Right ventricle myocardium superior (tissue), 1 donor: ENCODE results near the gene SNPH. TPM values are rescaled to one million over a fixed set of nuclear protein-coding genes. Genes with fewer than 3 reads are reported as not detected.
A peak's percentile ranks its signal among the peaks of the same experiment; 100 is the strongest.
"Not testable (repeated sequence)": the region's sequence is repeated elsewhere in the genome, so short reads cannot be mapped to it uniquely, and the experiment has no call there.

Experiments used
- ATAC-seq: fragments of 200-7000 bp; cut with Tn5 transposase; one replicate; pipeline ENCODE4 v1.9.1; 2020; ENCODE audit warnings: mild to moderate bottlenecking; ENCODE audit not compliant: poor library complexity
- DNase-seq: peaks from one replicate; pipeline ENCODE4 v3.0.0-alpha.2; 2020
- intact Hi-C: fragments of 100-400 bp; cut with DNase I; formaldehyde crosslinking; loops from one replicate; pipeline ENCODE4 v1.11.2; 2022
- total RNA-seq: library from RNA; stranded (reverse); fragmentation: NEBNext Ultra II Directional; extraction: Animal tissue kit (Norgen Biotek cat#: 25700); gene quantifications from one replicate; pipeline ENCODE4 v1.2.1, GENCODE V29; 2021
- donor health status: DM: no; HTN: yes; CAD: no; lungs with severe emphysema.

SNPH gene
- total RNA-seq, 1 donor from 2014 or later, result 8.9 TPM

DNA sequence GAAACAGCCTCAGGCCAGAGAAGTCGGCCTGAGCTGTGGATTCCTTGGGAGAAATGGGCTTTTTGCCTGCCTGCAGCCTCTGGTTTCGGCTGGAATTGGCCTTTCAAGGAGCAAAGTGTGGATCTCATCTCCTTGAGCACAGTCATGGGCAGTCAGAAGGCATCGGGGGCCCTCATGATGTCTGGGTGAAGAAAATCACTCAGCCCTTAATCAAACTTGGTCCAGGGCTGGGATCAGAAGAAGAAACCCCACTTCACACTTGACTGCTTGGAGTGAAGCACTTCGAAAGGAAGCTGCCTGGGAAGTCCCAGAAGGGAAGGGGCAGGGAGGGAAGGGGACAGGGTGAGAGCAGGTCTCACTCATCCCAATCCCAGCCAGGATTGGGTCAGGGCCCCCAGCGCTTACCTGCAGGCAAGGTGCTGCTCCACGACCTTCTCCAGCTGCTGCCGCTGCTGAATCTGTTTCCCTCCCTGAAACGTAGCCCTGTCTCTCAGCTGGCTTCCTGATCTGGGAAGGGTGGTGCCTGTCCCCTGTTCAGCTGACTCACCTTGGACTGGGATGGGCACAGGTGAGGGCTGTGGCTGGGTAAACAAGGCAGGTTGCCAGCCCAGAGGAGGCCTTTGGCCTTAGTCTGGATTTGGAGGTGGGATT lies 62.7 kb downstream of the SNPH start, which contains the start of gene SDCBP2:
Gene SDCBP2, minus strand, starts transcription at position 460 of the 651 bp plus-strand sequence. CDS start 8,723 bp downstream, outside the sequence.
- DNase-seq (no peak), ATAC-seq (no peak)
- intact Hi-C loops, result loop anchor here (5.0 kb wide), 1 partner anchor 43 kb away; no protein-coding TSS in a partner anchor

DNA sequence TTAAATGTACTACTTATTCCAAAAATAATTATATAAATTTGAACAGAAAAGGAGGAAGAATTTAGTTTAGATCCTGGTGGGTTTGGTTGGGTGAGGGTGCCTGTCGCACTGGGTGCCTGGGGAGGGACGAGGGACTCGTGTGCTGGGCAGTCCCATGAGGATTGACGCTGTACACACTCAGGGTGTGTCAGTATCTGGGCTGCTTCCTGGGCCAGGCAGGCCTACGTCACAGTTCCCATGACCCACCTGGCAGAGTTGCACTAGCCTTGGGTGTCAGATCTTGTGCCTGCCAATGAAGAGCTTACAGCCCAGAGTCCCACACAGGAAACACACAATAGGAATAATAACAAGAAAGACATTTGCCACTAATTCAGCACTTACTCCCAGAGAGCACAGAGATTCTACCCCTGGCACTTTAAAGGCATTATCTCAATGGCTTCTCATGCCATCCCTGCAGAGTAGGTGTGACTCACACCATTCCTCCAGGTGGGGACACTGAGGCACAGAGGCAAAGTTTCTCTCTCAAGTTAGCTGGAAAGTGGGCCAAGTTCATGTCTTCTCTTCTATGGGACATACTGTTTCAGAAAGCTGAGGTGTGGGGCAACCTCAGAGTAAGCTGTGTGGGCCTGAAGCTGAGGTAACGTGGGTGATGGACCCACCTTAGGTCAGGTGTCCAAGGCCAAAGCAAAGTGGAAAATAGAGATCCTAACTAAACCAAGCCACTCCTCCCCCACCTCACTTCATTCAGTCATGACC lies 64.2 kb downstream of the SNPH start:
- ATAC-seq (peak; percentile 70), DNase-seq (peak; percentile 78)
- intact Hi-C loops, result no loop called here

DNA sequence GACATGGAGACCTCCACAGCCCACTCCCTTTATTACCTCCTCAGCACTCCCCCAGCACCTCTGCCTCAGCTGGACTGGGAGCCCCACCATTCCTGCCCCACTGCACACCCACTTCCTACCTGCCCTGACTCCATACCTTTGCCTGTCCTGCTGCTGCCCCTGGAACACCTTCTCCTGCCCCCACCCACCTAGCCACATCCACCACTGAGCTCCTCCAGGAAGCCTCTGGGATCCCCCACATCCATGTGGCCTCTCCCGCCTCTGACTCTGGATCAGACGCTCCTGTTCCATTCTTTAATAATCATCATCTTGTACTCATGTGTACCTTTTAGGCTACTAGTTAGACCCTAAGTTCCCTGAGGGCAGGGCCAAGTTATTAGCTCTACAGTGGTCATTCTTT lies 65.0 kb downstream of the SNPH start:
- no peak for ATAC-seq
- DNase-seq, result no peak
- intact Hi-C loops, result no loop called here

DNA sequence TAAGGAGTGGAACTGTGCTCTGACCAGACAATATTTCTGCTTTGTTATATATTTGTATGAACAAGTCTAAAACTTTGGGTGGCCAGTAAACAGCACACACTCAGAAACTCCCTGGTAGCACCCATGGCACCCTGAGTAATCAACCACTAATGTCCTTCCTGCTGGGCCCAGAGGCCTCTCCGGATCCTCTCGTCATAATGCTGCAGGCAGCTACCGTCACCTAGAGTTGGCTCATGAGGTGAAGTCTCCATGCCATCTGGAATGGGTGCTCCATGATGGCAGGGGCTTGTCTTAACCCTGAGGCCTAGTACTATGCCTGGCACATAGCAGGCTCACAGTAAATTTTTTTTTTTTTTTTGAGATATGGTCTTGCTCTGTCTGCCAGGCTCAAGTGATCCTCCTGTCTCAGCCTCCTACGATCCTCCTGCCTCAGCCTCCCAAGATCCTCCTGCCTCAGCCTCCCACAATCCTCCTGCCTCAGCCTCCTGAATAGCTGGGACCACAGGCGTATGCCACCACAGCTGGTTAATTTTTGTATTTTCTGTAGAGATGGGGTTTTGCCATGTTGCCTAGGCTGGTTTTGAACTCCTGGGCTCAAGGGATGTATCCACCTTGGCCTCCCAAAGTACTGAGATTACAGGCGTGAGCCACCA lies 65.8 kb downstream of the SNPH start:
- intact Hi-C loops, result no loop called here
- no peak for ATAC-seq
- no peak for DNase-seq

DNA sequence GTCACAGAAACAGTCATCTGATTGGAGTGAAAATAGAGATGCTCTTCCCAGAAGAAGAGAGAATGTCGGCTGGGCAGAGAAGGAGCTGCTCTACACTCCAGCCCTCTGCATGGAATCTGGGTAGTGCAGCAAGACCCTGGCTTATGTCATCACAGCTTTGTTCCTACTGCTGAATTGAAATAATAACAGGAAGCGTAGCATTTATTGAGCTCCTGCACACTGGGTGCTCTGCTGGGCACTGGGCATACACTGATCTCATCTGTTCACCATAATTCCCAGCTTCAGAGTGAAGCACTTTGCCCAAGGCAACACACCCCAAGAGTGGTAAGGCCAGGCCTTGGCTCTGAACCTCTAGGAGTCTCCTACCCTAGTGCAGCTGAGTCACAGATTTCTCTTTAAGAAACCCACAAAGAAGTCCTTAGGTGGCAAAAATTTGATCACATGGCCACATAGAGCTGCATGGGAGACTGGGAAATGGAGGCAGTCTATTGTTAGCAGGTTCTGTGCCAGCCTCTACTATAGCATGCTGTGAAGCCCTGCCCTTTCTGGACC lies 66.7 kb downstream of the SNPH start:
- intact Hi-C loops, result no loop called here

DNA sequence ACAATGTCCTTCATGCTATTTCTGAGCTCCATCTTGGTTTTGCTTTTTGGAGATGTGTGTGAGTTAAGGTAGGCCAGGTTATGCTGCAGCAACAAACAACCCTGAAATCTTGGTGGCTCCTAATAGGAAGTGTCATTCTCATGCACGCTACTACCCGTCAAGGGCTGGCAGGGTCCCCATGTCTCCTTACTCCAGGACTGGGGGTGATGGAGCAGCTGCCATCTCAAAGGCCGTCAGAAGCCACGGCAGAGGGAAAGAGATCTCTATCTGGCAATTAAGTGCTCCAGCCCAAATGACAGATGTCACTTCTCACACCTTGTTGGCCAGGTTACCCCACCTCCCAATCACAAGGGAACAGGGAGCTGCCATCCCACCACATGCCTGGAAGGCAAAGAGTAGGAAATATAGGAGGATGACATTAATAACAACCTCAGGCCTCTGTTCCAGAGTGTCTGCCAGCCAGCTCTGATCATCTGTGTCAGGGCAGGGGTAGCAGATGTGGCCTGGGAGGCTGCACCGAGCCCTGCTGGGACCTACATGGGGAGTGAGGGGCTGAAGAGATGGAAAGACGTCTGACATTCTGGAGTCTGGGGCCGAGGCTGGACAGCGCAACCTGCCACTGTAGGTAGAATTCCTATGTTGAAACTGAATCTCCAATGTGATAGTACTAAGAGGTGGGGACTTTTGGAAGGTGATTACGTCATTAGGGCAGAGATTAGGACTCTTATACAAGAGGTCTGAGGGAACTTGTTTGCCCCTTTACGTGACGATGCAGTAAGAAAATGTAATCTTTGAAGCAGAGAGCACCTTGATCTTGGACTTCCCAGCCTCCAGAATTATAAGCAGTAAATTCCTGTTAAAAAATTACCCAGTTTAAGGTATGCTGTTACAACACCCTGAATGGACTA lies 67.6 kb downstream of the SNPH start:
- DNase-seq (no peak), ATAC-seq (no peak)
- intact Hi-C loops, result no loop called here

More for the DNA sequence above, 66.7 kb downstream of the SNPH start:
- DNase-seq, result no peak
- no peak for ATAC-seq

DNA sequence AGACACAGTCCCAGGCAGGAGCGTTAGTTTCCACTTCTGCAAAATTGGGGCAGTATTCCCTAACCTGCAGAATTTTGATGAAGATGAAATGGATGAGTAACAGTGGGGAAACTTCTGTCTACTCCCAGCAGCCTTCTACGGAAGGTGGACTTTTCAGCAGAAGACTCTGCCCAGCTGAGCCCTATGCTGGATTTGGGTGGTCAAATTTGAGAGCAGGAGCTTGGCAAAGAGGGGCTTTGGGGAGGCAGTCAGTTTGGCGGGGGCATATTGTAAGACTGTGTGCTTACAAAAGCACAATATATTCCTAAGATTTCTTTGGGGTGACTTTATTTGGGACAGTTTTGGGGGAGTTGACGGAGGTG lies 68.3 kb downstream of the SNPH start:
- ATAC-seq (no peak), DNase-seq (no peak)
- intact Hi-C loops, result no loop called here

DNA sequence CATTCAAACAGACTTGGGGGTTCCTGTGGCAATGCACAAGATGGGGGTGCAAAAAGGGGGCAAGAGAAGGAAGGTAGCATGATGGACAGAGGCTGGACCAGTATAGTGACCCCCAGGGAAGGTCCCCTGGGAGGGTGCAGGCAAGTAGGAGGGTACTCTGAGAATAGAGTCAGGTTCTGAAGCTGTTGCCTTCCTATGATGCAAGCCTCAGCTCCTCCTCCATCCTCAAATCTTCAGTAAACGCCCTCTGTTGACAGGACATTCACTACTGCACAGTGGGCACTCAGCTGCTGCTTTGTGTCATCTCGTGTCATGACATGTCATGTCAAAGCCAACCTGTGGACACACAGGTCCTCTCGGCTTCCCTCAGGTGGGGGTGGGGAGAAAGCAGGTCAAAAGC lies 68.7 kb downstream of the SNPH start:
- no peak for DNase-seq
- ATAC-seq, result no peak
- intact Hi-C loops, result no loop called here

DNA sequence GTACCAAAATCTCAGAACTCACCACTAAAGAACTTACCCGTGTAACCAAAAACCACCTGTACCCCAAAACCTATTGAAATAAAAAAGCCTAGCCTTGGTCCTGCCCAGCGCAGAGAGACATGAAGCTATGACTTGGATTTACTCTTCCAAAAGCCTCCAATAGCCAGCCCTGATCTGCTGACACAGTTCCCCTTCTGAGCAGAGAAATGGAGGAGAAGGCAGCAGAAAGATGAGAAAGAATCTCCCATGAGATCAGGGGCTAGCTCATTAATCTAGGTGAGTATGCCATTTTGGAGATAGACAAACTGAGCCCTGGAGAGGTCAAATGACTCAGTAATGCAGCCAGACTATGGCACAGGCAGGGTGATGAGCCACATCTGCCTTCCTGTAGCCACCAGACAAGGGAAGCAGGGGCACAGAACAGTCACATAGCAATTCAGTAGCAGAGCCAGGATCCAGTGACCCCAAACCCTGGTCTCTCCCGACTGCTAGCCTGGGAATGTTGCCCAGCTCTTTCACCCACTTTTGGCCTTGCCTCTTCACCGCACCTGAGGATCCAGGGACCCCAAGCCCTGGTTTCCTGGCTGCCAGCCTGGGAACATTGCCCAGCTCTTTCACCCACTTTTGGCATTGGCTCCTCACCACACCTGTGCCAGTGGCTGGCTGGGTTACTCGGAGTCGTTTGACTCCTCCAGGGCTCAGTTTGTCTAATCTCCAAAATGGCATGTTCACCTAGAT lies 70.0 kb downstream of the SNPH start:
- DNase-seq, result no peak
- no peak for ATAC-seq
- intact Hi-C loops, result no loop called here

DNA sequence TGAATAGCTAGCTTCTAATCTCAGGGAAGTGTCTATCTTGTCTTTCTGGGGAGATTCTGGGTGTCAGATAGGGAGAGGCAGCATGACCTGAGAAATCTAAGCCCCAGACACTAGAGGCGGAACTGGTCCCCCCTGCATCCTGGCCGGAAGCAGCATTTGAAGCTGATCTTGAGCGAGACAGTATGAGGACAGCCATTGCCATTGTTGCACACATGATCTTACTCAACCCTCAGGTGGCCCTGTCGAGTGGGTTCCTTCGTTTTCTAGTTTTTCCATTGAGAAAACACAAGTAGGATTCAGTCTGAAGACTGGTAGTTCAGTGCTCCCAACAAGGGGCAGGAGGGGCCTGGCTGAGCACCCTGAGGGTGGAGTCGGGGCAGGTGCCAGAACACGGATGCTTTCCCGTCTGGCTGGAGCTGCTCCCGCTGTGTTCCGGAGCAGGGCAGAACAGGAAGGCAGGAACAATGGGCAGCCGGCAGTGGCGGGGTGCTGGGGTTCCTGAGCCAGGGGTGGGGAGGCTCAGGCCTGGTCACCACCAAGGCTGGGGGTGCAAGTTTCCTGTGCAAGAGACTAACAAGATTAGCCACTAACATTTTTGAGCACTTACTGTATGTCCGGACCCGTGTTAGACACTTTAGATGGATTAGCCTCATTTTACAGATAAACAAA lies 70.7 kb downstream of the SNPH start:
- DNase-seq (peak; percentile 88), ATAC-seq (peak; percentile 89)
- intact Hi-C loops, result no loop called here

DNA sequence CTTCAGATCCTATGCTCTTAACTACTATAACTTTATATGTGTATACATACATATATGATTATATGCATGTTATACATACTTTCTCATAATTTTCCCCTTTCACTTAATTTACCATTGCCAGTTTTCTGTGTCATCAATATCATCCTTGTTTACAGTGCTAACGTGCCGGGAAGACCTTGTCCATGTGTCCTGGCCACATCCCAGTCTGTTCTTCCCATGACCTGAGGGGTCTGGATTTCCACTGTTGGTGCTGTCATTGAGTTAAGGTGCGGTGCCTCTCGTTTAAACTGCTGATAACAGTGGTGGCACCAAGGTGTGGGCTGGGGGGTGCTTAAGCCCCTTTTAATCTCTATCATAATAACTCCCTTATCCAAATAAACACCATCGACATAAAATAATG lies 71.3 kb downstream of the SNPH start:
- ATAC-seq (no peak), DNase-seq (no peak)
- intact Hi-C loops, result no loop called here

DNA sequence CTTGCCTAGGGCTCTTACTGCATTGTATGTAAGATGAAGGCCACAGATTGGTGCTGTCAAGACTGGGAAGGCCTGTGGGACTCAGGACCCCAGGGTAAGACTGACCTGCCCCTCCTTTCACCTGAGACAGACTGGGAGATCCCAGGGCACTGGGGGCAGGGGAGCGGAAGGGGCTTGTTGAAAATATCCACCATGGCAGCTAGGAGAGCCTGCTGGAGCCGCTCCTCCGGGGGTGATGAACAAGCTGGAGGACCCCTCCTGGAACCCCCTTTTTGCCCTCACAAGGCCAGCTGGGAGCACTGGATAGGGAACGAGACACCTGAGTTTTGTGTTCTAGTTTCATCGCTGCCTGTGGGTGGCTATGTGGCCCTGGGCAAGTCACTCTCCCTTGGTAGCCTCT lies 72.0 kb downstream of the SNPH start:
- intact Hi-C loops, result no loop called here
- no peak for ATAC-seq
- DNase-seq, result no peak

DNA sequence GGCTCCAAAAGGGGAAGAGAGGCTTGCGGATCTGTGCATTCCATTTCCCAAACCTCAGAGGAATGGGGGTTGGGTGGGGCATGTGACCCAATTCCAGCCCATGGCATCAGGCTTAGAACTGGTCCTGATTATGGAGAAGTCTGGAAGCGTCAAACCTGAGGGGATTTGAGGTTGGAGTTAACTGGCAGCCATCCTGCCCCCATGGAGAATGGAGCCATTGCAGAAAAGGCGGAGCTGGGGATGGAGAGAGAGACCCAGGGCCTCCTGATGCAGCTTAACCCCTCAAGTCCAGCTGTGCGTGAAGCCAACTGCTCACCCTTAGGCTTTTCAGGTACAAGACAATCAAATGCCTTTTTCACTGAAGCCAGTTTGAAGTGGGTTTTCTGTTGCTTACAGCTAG lies 72.7 kb downstream of the SNPH start:
- intact Hi-C loops, result no loop called here
- no peak for ATAC-seq
- no peak for DNase-seq

DNA sequence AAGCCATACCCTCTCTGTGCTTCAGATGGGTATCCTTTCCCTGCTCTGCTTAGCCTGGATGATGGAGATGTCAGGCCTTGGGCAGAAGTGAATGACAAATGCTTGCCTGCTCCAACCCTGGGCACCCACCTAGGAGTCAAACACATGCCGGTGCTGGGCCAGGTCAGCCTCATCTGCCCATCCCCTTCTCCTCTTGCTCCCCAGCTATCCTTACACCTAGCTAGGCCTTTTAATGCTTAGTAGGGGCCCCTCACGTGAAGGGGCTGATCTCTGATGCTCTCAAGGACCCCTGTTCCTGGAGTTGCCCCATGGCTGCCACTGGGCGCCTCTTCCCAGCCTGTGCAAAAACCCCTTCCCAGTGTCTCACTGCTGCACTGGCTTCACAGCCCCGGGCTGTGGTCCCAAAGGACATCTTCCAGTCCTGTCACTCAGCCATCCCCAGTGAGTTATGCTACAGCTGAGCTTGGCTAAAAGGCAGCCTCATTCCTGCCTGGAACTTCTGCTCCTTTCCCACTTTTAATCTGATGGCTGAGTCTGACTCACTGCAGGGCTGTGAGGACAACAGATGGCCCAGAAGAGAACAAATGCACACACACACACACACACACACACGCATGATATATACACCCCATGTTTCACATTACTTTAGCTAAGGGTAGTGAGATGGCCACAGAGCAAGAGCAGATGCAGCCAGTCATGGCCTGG lies 75.6 kb downstream of the SNPH start:
- DNase-seq, result no peak
- ATAC-seq, result no peak
- intact Hi-C loops, result no loop called here

DNA sequence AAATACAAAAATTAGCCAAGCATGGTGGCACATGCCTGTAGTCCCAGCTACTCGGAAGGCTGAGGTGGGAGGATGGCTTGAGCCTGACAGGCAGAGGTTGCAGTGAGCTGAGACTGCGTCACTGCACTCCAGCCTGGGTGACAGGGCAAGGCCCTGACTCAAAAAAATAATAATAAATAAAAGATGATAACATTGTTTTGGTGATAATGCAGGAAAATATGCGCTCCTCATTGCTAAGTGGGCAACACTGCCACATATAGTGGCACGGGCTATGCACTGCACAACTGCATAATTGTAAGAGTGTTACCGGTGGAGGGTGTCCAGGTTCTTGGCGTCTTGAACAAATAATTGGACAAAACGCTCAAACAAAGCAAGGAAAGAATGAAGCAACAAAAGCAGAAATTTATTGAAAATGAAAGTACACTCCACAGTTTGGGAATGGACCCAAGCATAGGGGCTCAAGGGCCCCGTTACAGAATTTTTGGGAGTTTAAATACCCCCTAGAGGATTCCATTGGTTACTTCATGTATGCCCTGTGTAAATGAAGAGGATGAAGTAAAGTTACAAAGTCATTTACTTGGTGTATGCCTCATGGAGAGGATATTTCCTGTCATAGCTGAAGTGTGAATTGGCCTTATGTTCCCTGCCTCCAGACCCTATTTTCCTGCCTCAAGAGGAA lies 77.5 kb downstream of the SNPH start:
- intact Hi-C loops, ATAC-seq, DNase-seq: not testable (repeated sequence)

DNA sequence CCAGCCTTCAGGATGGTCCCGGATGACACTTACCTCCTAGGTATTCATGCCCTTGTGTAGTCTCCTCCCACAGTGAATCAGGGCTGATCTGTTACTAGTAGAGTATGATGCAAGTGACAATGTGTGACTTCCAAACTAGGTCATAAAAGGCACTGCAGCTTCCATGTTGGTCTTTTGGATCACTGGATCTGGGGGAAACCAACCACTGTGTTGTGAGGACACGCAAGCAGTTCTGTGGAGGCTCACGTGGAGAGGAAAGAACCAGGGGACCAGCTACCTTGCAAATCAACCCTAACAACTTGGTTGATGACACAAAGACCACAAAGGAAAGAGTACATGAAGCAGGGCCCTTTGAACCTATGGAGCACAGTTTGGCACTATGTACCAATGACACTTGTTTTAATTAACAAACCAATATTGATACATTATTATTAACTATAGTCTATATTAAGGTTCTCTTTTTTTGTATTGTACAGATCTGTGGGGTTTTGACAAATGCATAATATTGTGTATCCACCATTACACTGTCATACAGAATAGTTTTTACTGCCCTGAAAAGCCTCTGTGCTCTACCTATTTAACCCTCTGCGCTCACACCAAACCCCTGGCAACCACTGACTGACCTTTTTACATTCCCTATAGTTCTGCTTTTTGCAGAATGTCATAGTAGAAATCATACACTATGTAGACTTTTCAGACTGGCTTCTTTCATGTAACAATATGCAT lies 79.1 kb downstream of the SNPH start:
- intact Hi-C loops, result no loop called here
- no peak for ATAC-seq
- no peak for DNase-seq
